Measurements from ENCODE around the gene RGS1.
"Not testable (repeated sequence)": the region's sequence is repeated elsewhere in the genome, so short reads cannot be mapped to it uniquely, and the experiment has no call there.

Gene RGS1

GRCh38 chr1:192575499-192576189, at the start of gene RGS1:
RGS1 (plus strand) TSS chr1:192575773; CDS start chr1:192575793, 20 bp downstream.
- Histone ChIP-seq H3K27ac (peak within 1 kb of the TSS in 13 of 21 experiments; percentile 1 to 85 (median 67)), H3K4me3 (peak within 1 kb of the TSS in 5 of 7 experiments; percentile 10 to 33 (median 26))

GRCh38 chr1:192527111-192527795, 48.3 kb upstream of the RGS1 start:
- no peak overlapping the region for H3K27ac ChIP-seq
- H3K4me3 ChIP-seq, result no peak overlapping the region

- Histone ChIP-seq H3K4me3 (no peak overlapping the region), H3K27ac (no peak overlapping the region)
Measured at GRCh38 chr1:192527950-192528349, 47.6 kb upstream of the RGS1 start.

- Histone ChIP-seq H3K27ac (peak overlapping the region in 5 of 21 experiments; percentile 52 to 86 (median 69)), H3K4me3 (no peak overlapping the region)
Measured at GRCh38 chr1:192529031-192529755, 46.4 kb upstream of the RGS1 start.

- Histone ChIP-seq H3K4me3 (no peak overlapping the region), H3K27ac (peak overlapping the region in 9 of 21 experiments; percentile 35 to 86 (median 52))
Measured at GRCh38 chr1:192529811-192530210, 45.8 kb upstream of the RGS1 start.

- H3K4me3 ChIP-seq, result no peak overlapping the region
- H3K27ac ChIP-seq, result peak overlapping the region in 9 of 21 experiments; percentile 35 to 86 (median 52)
Measured at GRCh38 chr1:192530254-192530653, 45.3 kb upstream of the RGS1 start.

- H3K4me3 ChIP-seq, result not testable (repeated sequence)
- peak overlapping the region in 7 of 21 experiments; percentile 39 to 86 (median 69) for H3K27ac ChIP-seq
Measured at GRCh38 chr1:192531037-192531703, 44.4 kb upstream of the RGS1 start.

GRCh38 chr1:192534666-192535065, 40.9 kb upstream of the RGS1 start:
- no peak overlapping the region for H3K27ac ChIP-seq

GRCh38 chr1:192535916-192536664, 39.5 kb upstream of the RGS1 start:
- no peak overlapping the region for H3K4me3 ChIP-seq
- H3K27ac ChIP-seq, result no peak overlapping the region

More at GRCh38 chr1:192534666-192535065, 40.9 kb upstream of the RGS1 start:
- H3K4me3 ChIP-seq, result no peak overlapping the region

GRCh38 chr1:192538407-192539296, 36.9 kb upstream of the RGS1 start:
- H3K4me3 ChIP-seq, result no peak overlapping the region
- H3K27ac ChIP-seq, result peak overlapping the region in 18 of 21 experiments; percentile 4 to 95 (median 75)

- H3K27ac ChIP-seq, result peak overlapping the region in 19 of 21 experiments; percentile 3 to 95 (median 75)
- no peak overlapping the region for H3K4me3 ChIP-seq
Measured at GRCh38 chr1:192539297-192540092, 36.1 kb upstream of the RGS1 start.

GRCh38 chr1:192543445-192543844, 32.1 kb upstream of the RGS1 start:
- Histone ChIP-seq H3K27ac (no peak overlapping the region), H3K4me3 (no peak overlapping the region)

GRCh38 chr1:192545896-192546521, 29.6 kb upstream of the RGS1 start:
- H3K4me3 ChIP-seq, result no peak overlapping the region
- H3K27ac ChIP-seq, result peak overlapping the region in 7 of 21 experiments; percentile 12 to 78 (median 52)

GRCh38 chr1:192546596-192547190, 28.9 kb upstream of the RGS1 start:
- Histone ChIP-seq H3K4me3 (no peak overlapping the region), H3K27ac (peak overlapping the region in 6 of 21 experiments; percentile 24 to 78 (median 48))

GRCh38 chr1:192547501-192547900, 28.1 kb upstream of the RGS1 start:
- Histone ChIP-seq H3K27ac (peak overlapping the region in 2 of 21 experiments; percentile 30 to 69), H3K4me3 (no peak overlapping the region)

GRCh38 chr1:192549937-192550336, 25.6 kb upstream of the RGS1 start:
- H3K4me3 ChIP-seq, result no peak overlapping the region
- H3K27ac ChIP-seq, result peak overlapping the region in 6 of 21 experiments; percentile 28 to 81 (median 65)
